ENCODE measurements around the gene LSM3.
"Not testable (repeated sequence)": the region's sequence is repeated elsewhere in the genome, so short reads cannot be mapped to it uniquely, and the experiment has no call there.

DNA sequence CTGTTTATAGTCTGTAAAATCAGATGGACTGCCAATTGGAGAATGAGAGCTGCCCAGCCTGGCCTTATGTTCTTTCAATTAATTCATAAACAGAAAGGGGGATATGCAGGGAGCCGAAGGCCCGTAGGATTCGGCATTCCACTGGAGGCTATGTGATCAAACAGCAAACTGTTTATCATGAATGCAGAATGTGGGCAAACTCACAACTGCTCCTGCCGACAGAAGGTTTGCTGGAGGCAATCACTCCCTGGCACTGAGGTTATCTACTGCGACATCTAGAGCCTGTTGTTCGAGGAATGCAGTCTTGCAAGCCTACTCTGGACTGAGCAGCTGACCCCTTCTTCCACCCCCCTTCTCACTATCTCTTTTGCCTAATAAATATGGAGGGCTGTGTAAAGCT, 51.1 kb downstream of the LSM3 start:
- not testable (repeated sequence) for TF ChIP-seq CTCF, POLR2A (IDR thresholded peaks at IDR 0.05)

Measured in heart left ventricle (tissue), 13 donors.